Neural cell (in vitro differentiated cells): ENCODE results near the gene CRAMP1. TPM values are rescaled to one million over a fixed set of nuclear protein-coding genes. Genes with fewer than 3 reads are reported as not detected.

Source experiments
- H2AFZ ChIP-seq: fragments of 200-600, 300-800 bp; sonication (generic), shearing (Covaris generic); 2 replicates; pipeline ENCODE4 v1.6.0; 2014; ENCODE audit warnings: low read depth, mild to moderate bottlenecking, antibody characterized with exemption, low read length, moderate library complexity
- H3F3A ChIP-seq: fragments of 200-600 bp; shearing (Covaris generic); 2 replicates; pipeline ENCODE4 v1.6.1; 2016; ENCODE audit warnings: mild to moderate bottlenecking, moderate library complexity, mixed read lengths, antibody characterized with exemption, low read length; ENCODE audit not compliant: insufficient read depth, poor library complexity, severe bottlenecking
- H3K27ac ChIP-seq: fragments of 200-600, 300-800 bp; sonication (generic), shearing (Covaris generic); 2 replicates; pipeline ENCODE4 v1.5.1; 2014; ENCODE audit warnings: mild to moderate bottlenecking, low read length, moderate library complexity
- H3K27me3 ChIP-seq: fragments of 300-800, 200-600 bp; sonication (generic), shearing (Covaris generic); 2 replicates; pipeline ENCODE4 v1.6.0; 2014; ENCODE audit warnings: mild to moderate bottlenecking, low read depth, low read length, moderate library complexity; ENCODE audit not compliant: insufficient read depth
- H3K36me3 ChIP-seq: fragments of 300-800, 200-600 bp; sonication (generic), shearing (Covaris generic); 2 replicates; pipeline ENCODE4 v1.5.1; 2014; ENCODE audit warnings: mild to moderate bottlenecking, antibody characterized with exemption, low read length, moderate library complexity; ENCODE audit not compliant: insufficient read depth
- H3K4me2 ChIP-seq: fragments of 300-800, 200-600 bp; sonication (generic), shearing (Covaris generic); 2 replicates; pipeline ENCODE4 v1.6.0; 2014; ENCODE audit warnings: mild to moderate bottlenecking, low read length
- H3K4me3 ChIP-seq: fragments of 300-800, 200-600 bp; sonication (generic), shearing (Covaris generic); 2 replicates; pipeline ENCODE4 v1.5.1; 2014; ENCODE audit warnings: mild to moderate bottlenecking, low read length, moderate library complexity
- H3K79me2 ChIP-seq: fragments of 200-600 bp; shearing (Covaris generic); replicated peaks from 2 replicates; pipeline ENCODE4 v1.6.0; 2014; ENCODE audit warnings: mild to moderate bottlenecking, low read length, moderate library complexity; ENCODE audit not compliant: insufficient read depth
- H3K9ac ChIP-seq: fragments of 300-800, 200-600 bp; sonication (generic), shearing (Covaris generic); 2 replicates; pipeline ENCODE4 v1.6.1; 2016; ENCODE audit warnings: mild to moderate bottlenecking, low read length, mixed read lengths
- H3K9me2 ChIP-seq: fragments of 200-600 bp; shearing (Covaris generic); 2 replicates; pipeline ENCODE4 v1.6.1; 2016; ENCODE audit warnings: mild to moderate bottlenecking, low read length, mixed read lengths; ENCODE audit not compliant: insufficient read depth
- H3K9me3 ChIP-seq: fragments of 200-600, 300-800 bp; sonication (generic), shearing (Covaris generic); 2 replicates; pipeline ENCODE4 v1.6.1; 2016; ENCODE audit warnings: mild to moderate bottlenecking, mixed run types, low read length, moderate library complexity, mixed read lengths
- H4K20me1 ChIP-seq: fragments of 200-600 bp; shearing (Covaris generic); 2 replicates; pipeline ENCODE4 v1.6.1; 2016; ENCODE audit warnings: mild to moderate bottlenecking, mixed run types; ENCODE audit not compliant: insufficient read depth
- EP300 ChIP-seq: fragments of 450-650 bp; conservative IDR thresholded peaks from 2 replicates; pipeline ENCODE4 v1.6.1; 2014; ENCODE audit warnings: antibody characterized with exemption, mild to moderate bottlenecking, moderate library complexity; ENCODE audit not compliant: poor library complexity, severe bottlenecking
- EZH2 ChIP-seq: fragments of 200-600, 300-800 bp; shearing (Covaris generic), sonication (generic); IDR thresholded peaks from 2 replicates; pipeline ENCODE4 v1.6.1; 2014; ENCODE audit warnings: antibody characterized with exemption, low read length, borderline replicate concordance, mild to moderate bottlenecking; ENCODE audit not compliant: insufficient read depth, poor library complexity, severe bottlenecking
- MXI1 ChIP-seq: fragments of 450-650 bp; conservative IDR thresholded peaks from 2 replicates; pipeline ENCODE4 v1.6.1; 2014; ENCODE audit warnings: antibody characterized with exemption, mild to moderate bottlenecking; ENCODE audit not compliant: poor library complexity, severe bottlenecking
- POLR2AphosphoS5 ChIP-seq: IDR thresholded peaks from 2 replicates; pipeline ENCODE4 v1.6.1; 2012
- RAD21 ChIP-seq: fragments of 450-650 bp; conservative IDR thresholded peaks from 2 replicates; pipeline ENCODE4 v1.6.1; 2014; ENCODE audit warnings: antibody characterized with exemption, mild to moderate bottlenecking, moderate library complexity
- SMC3 ChIP-seq: fragments of 450-650 bp; conservative IDR thresholded peaks from 2 replicates; pipeline ENCODE4 v1.6.1; 2014; ENCODE audit warnings: antibody characterized with exemption, mild to moderate bottlenecking, moderate library complexity; ENCODE audit not compliant: poor library complexity
- TAF1 ChIP-seq: IDR thresholded peaks from 2 replicates; pipeline ENCODE4 v1.6.1; 2012; ENCODE audit warnings: low read depth
- polyA plus RNA-seq: library from polyadenylated mRNA; depleted of rRNA; stranded (reverse); fragments of >200 nt; gene quantifications from 2 replicates; pipeline ENCODE4 v1.2.3, GENCODE V29; 2014
- TF ChIP-seq, protein P1 (sequence below): fragments of 450-650 bp; IDR thresholded peaks from 2 replicates; pipeline ENCODE4 v1.5.1; 2014; ENCODE audit warnings: antibody characterized with exemption, mild to moderate bottlenecking, moderate library complexity; ENCODE audit not compliant: poor library complexity, severe bottlenecking
- TF ChIP-seq, protein P2 (sequence below): IDR thresholded peaks from 2 replicates; pipeline ENCODE4 v1.6.1; 2012; ENCODE audit warnings: borderline replicate concordance

CRAMP1 gene
- polyA plus RNA-seq, 1 donor from 2014 or later, result 11.1 TPM

GRCh38 chr16:1579214-1579613, 32.9 kb upstream of the CRAMP1 start:
- H3K36me3 ChIP-seq, result peaks cover 3% of the 10 kb centered on the region
- H3K9me3 ChIP-seq, result no peaks in the 10 kb centered on the region
- H2AFZ ChIP-seq, result no peak overlapping the region
- TF ChIP-seq EP300 (no peak), POLR2AphosphoS5 (no peak), MXI1 (no peak), TAF1 (no peak), EZH2 (no peak)
- TF ChIP-seq, protein P1, sequence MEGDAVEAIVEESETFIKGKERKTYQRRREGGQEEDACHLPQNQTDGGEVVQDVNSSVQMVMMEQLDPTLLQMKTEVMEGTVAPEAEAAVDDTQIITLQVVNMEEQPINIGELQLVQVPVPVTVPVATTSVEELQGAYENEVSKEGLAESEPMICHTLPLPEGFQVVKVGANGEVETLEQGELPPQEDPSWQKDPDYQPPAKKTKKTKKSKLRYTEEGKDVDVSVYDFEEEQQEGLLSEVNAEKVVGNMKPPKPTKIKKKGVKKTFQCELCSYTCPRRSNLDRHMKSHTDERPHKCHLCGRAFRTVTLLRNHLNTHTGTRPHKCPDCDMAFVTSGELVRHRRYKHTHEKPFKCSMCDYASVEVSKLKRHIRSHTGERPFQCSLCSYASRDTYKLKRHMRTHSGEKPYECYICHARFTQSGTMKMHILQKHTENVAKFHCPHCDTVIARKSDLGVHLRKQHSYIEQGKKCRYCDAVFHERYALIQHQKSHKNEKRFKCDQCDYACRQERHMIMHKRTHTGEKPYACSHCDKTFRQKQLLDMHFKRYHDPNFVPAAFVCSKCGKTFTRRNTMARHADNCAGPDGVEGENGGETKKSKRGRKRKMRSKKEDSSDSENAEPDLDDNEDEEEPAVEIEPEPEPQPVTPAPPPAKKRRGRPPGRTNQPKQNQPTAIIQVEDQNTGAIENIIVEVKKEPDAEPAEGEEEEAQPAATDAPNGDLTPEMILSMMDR, result no peak
- H3K27me3 ChIP-seq, result no peaks in the 10 kb centered on the region
- no peak overlapping the region for H3K9ac ChIP-seq
- H4K20me1 ChIP-seq, result no peaks in the 10 kb centered on the region
- no peaks in the 10 kb centered on the region for H3F3A ChIP-seq
- no peaks in the 10 kb centered on the region for H3K79me2 ChIP-seq
- H3K4me2 ChIP-seq, result no peak overlapping the region
- H3K9me2 ChIP-seq, result no peaks in the 10 kb centered on the region
- H3K4me3 ChIP-seq, result no peak overlapping the region
- H3K27ac ChIP-seq, result no peak overlapping the region

DNA sequence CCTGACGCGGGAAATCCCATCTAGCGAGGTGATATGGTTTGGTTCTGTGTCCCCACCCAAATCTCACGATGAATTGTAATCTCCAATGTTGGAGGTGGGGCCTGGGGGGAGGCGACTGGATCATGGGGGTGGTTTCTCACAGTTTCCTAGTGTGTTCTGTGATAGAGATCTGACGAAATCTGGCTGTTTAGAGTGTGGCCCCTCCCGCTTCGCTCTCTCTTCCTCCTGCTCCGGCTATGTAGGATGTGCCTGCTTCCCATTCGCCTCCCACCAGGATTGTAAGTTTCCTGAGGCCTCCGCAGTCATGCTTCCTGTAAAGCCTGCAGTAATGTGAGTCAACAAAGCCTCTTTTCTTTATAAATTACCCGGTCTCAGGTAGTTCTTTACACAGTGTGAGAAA, 31.9 kb upstream of the CRAMP1 start:
- Histone ChIP-seq H3K9ac (no peak overlapping the region), H3K4me3 (no peak overlapping the region), H3K27ac (no peak overlapping the region), H4K20me1 (no peaks in the 10 kb centered on the region), H3F3A (no peaks in the 10 kb centered on the region), H2AFZ (no peak overlapping the region), H3K9me2 (no peaks in the 10 kb centered on the region), H3K9me3 (no peaks in the 10 kb centered on the region), H3K79me2 (no peaks in the 10 kb centered on the region), H3K4me2 (no peak overlapping the region), H3K36me3 (peaks cover 3% of the 10 kb centered on the region), H3K27me3 (no peaks in the 10 kb centered on the region)
- TF ChIP-seq, protein P1, result no peak
- TF ChIP-seq TAF1, result no peak
- TF ChIP-seq, protein P2, sequence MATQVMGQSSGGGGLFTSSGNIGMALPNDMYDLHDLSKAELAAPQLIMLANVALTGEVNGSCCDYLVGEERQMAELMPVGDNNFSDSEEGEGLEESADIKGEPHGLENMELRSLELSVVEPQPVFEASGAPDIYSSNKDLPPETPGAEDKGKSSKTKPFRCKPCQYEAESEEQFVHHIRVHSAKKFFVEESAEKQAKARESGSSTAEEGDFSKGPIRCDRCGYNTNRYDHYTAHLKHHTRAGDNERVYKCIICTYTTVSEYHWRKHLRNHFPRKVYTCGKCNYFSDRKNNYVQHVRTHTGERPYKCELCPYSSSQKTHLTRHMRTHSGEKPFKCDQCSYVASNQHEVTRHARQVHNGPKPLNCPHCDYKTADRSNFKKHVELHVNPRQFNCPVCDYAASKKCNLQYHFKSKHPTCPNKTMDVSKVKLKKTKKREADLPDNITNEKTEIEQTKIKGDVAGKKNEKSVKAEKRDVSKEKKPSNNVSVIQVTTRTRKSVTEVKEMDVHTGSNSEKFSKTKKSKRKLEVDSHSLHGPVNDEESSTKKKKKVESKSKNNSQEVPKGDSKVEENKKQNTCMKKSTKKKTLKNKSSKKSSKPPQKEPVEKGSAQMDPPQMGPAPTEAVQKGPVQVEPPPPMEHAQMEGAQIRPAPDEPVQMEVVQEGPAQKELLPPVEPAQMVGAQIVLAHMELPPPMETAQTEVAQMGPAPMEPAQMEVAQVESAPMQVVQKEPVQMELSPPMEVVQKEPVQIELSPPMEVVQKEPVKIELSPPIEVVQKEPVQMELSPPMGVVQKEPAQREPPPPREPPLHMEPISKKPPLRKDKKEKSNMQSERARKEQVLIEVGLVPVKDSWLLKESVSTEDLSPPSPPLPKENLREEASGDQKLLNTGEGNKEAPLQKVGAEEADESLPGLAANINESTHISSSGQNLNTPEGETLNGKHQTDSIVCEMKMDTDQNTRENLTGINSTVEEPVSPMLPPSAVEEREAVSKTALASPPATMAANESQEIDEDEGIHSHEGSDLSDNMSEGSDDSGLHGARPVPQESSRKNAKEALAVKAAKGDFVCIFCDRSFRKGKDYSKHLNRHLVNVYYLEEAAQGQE, result no peak
- TF ChIP-seq EP300, result no peak
- no peak for TF ChIP-seq RAD21
- TF ChIP-seq POLR2AphosphoS5, result no peak
- no peak for TF ChIP-seq EZH2
- no peak for TF ChIP-seq MXI1
- TF ChIP-seq SMC3, result no peak
